Ectodermal cell (in vitro differentiated cells): ENCODE measurements around the gene MKRN2OS.

Source experiments
- H3K27ac ChIP-seq: 2 replicates; pipeline ENCODE4 v1.7.0; 2013; ENCODE audit warnings: mild to moderate bottlenecking, low read depth, low read length; ENCODE audit not compliant: insufficient read depth, poor library complexity, severe bottlenecking
- H3K27me3 ChIP-seq: 2 replicates; pipeline ENCODE4 v1.7.0; 2013; ENCODE audit warnings: mild to moderate bottlenecking, low read length; ENCODE audit not compliant: insufficient read depth, control insufficient read depth, poor library complexity, severe bottlenecking
- H3K36me3 ChIP-seq: one replicate; pipeline ENCODE4 v1.7.0; 2013; ENCODE audit warnings: low read length; ENCODE audit not compliant: control insufficient read depth, insufficient read depth
- H3K4me1 ChIP-seq: one replicate; pipeline ENCODE4 v1.7.0; 2013; ENCODE audit warnings: low read length; ENCODE audit not compliant: control insufficient read depth, insufficient read depth
- H3K4me3 ChIP-seq: 2 replicates; pipeline ENCODE4 v1.7.0; 2013; ENCODE audit warnings: low read depth, low read length, control low read depth; ENCODE audit not compliant: insufficient read depth
- H3K9me3 ChIP-seq: 2 replicates; pipeline ENCODE4 v1.7.0; 2013; ENCODE audit warnings: mild to moderate bottlenecking, low read length, moderate library complexity; ENCODE audit not compliant: control insufficient read depth
- WGBS, 2 experiments: methylation state at CpG; one replicate each; pipeline ENCODE4 v1.1.7; 2013; ENCODE audit warnings: missing lambda C conversion rate in 2 of 2; 5-methylcytosine and 5-hydroxymethylcytosine counted together

The MKRN2OS gene

DNA sequence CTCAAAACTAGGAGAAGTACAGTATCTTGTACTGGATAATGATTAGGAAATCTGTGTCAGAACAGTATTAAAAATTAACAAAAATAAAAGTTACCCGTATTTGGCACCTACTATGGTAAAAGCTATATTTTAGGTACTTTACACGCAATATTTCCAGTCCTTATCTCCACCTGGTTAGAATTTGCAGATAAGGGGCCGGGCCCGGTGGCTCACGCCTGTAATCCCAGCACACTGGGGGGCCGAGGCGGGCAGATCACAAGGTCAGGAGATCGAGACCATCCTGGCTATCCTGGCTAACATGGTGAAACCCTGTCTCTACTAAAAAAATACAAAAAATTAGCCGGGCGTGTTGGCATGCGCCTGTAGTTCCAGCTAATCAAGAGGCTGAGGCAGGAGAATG, 28.4 kb downstream of the MKRN2OS start:
- no peak overlapping the region for H3K27ac ChIP-seq
- H3K36me3 ChIP-seq, result peaks cover 12% of the 10 kb centered on the region
- H3K4me3 ChIP-seq, result no peak overlapping the region
- no peaks in the 10 kb centered on the region for H3K27me3 ChIP-seq
- H3K9me3 ChIP-seq, result no peaks in the 10 kb centered on the region
- H3K4me1 ChIP-seq, result no peaks in the 10 kb centered on the region
- WGBS, 2 experiments, result 90 to 95% methylated on average over 11 of the region's 11 CpGs

DNA sequence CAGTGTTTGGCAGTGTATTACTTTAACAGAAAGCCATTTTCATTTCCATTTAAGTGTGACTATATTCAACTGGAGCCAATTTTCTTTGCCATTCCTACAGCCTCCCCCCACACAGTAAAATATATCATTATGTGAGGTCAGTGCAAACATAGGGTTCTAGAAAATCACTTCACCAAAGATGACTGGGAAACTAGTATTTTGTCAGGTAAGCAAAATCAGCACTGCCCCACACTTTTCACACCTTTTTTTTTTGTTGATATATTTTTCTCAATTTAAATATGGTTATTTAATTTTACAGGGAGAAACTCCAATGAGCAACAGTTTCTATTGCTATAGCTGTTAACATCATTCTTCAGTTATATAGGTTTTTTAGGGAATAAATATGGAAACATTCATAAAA, 29.7 kb downstream of the MKRN2OS start:
- Histone ChIP-seq H3K4me1 (no peaks in the 10 kb centered on the region), H3K27me3 (no peaks in the 10 kb centered on the region), H3K36me3 (peaks cover 4% of the 10 kb centered on the region), H3K27ac (no peak overlapping the region), H3K9me3 (no peaks in the 10 kb centered on the region), H3K4me3 (no peak overlapping the region)

DNA sequence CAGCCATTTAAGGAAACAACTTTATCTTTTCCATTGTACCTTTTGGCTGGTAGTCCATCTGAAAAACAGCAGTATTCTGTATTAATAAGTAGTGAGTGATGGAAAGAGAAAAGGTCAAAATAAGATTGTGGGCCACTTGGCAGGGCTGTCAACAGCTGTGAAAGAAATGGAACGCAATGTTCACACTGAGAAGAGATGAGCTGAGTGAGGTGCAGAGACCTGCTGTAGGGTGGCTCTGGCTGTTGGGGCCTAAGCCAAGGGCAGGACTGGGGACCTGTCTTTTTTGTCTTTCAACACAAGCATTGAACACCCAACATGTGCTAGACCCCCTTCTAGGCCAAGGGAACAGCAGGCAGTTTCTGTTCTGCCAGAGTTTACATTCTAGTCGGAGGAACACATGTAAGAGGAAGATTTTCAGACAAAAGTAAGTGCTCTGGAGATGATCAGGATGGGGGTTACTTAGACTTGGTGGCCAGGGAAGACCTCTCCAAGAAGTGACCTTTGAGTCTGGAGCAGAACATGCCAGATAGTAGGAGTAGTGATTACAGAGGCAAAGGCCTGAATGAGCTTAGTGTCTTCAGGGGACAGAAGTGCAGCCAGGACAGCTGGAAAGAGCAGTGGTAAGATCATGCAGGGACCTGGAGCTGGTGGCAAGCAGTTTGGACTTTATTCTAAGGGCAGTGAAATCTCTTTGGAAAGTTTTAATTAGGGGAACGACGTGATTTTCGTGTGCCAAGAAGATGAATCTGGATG, 31.4 kb downstream of the MKRN2OS start:
- H3K36me3 ChIP-seq, result peaks cover 3% of the 10 kb centered on the region
- 93 to 97% methylated on average over 5 of the region's 5 CpGs for WGBS, 2 experiments
- no peaks in the 10 kb centered on the region for H3K4me1 ChIP-seq
- no peaks in the 10 kb centered on the region for H3K27me3 ChIP-seq
- no peaks in the 10 kb centered on the region for H3K9me3 ChIP-seq
- no peak overlapping the region for H3K4me3 ChIP-seq
- no peak overlapping the region for H3K27ac ChIP-seq

DNA sequence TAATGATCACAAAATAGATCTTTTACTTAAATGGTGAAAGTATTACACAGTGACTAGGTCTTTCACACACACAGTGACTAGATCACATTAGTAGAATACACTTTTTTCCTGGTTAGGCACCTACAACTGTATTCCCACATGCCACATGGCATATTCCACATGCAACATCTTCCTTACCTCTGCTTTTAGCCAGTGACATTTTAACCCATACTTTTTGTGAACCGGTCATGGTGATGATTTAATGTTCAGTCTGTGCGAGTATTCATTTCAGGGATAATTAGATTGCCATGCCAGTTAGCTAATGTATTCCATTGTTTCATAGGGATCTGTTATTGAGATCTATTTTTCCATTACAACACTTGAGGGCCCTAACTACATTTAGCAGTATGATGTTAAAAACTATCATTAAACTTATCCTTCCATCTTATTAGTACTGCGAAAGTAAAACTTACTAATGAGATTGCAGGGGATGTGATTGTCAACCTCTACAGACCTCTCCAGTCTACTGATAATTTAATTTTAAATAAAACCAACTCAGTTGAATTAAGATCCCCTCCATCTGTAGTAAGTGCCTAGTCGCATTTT, 32.7 kb downstream of the MKRN2OS start:
- H3K36me3 ChIP-seq, result peaks cover 3% of the 10 kb centered on the region
- H3K27me3 ChIP-seq, result no peaks in the 10 kb centered on the region
- no peaks in the 10 kb centered on the region for H3K9me3 ChIP-seq
- 95 to 97% methylated on average over 2 to 4 of the region's 4 CpGs for WGBS, 2 experiments
- no peak overlapping the region for H3K27ac ChIP-seq
- no peaks in the 10 kb centered on the region for H3K4me1 ChIP-seq
- H3K4me3 ChIP-seq, result no peak overlapping the region

DNA sequence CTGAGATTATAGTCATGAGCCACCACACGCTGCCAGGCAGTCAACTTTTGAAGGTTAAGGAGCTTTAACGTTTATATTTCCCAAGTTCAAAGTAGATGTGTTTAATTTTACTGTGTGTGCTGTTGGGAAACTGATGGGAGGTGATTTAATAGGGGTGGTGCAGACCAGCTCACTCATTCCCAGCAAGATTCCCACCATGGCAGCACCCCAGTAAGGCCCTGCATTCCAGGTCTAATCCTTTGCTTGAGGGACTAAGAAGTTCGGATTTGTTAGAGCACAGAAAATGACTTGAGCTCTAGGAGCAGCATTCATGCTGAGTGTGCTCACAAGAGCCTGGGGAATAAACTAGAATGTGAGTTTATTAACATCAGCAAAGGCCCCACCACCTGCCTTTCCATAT, 35.8 kb downstream of the MKRN2OS start:
- Histone ChIP-seq H3K27ac (no peak overlapping the region), H3K27me3 (no peaks in the 10 kb centered on the region), H3K9me3 (no peaks in the 10 kb centered on the region), H3K36me3 (peaks cover 4% of the 10 kb centered on the region), H3K4me3 (no peak overlapping the region), H3K4me1 (no peaks in the 10 kb centered on the region)
- WGBS, 2 experiments, result 90 to 91% methylated on average over 3 of the region's 3 CpGs

DNA sequence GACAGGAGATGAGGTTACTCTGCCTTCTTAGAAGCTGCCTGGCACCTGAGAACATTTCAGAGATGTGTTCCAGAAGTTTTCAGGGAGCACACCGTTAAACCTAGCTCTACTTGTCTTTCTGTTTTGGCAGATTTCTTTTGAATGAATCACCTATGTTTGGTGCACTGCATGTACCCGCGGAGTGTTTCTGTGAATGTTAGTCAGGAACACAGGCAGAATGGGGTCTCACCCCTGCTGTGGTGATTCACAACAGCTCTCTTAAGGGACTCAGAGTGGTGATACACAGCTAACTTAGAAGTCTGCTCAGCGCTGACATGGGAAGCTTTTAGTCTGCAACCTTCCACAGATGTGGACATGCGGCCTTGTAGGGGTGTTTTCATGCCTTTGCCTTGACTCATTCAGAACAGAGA, 37.0 kb downstream of the MKRN2OS start:
- no peaks in the 10 kb centered on the region for H3K27me3 ChIP-seq
- H3K27ac ChIP-seq, result no peak overlapping the region
- peaks cover 4% of the 10 kb centered on the region for H3K36me3 ChIP-seq
- H3K9me3 ChIP-seq, result no peaks in the 10 kb centered on the region
- WGBS, 2 experiments, result 79 to 87% methylated on average over 5 of the region's 5 CpGs
- H3K4me1 ChIP-seq, result no peaks in the 10 kb centered on the region
- H3K4me3 ChIP-seq, result no peak overlapping the region

DNA sequence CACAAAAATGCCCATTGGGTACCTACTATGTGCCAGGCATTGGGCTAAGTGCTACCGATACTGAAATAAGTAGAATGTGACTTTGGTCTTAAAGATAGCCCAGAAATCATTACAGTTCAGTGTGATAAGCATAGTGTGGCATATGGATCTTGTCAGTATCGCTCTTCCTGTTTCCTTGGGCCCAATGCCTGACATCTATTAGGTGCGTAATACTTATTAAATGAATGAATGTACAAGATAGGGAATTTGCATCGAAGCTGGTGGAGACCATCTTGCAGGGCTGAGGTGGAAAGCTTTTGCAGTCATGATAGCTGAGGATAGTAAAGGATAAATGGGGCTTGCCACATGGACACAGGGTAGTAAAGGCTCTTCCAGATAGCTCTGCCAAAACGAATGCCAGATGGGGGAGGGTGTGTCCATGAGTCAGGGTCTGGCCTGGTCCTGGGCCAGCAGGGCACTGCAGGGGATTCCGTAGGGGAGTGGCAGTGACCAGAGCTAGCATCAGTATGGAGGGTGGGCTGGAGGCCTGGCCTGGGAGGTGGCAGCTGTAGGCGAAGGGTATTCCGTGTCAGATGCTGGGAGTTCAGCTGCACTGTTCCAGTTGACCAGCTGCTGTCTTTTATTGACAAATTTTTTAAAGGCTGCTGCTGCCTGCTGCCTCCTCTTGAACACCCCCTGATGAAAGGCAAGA, 37.6 kb downstream of the MKRN2OS start:
- no peaks in the 10 kb centered on the region for H3K27me3 ChIP-seq
- no peak overlapping the region for H3K27ac ChIP-seq
- peaks cover 4% of the 10 kb centered on the region for H3K36me3 ChIP-seq
- H3K4me3 ChIP-seq, result no peak overlapping the region
- 84 to 89% methylated on average over 8 of the region's 8 CpGs for WGBS, 2 experiments
- H3K4me1 ChIP-seq, result no peaks in the 10 kb centered on the region
- H3K9me3 ChIP-seq, result no peaks in the 10 kb centered on the region

DNA sequence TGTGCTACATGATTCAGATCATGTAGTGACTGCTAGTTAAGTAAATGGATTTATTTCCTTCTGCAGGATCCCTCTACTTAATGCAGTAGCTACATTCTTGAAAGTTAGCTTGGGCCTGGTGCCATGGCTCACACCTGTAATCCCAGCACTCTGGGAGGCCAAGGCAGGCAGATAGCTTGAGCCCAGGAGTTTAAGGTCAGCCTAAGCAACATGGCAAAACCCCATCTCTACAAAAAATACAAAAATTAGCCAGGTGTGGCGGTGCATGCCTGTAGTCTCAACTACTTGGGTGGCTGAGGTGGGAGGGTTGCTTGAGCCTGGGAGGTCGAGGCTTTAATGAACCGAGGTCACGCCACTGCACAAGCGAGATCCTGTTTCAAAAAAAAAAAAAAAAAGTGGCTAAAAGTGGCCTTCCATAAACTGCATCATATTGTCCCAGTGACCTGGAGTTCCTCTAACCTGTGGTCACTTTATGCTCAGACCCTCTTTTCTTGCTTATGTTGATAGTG, 39.0 kb downstream of the MKRN2OS start:
- no peaks in the 10 kb centered on the region for H3K27me3 ChIP-seq
- no peak overlapping the region for H3K4me3 ChIP-seq
- peaks cover 4% of the 10 kb centered on the region for H3K36me3 ChIP-seq
- no peak overlapping the region for H3K27ac ChIP-seq
- 94 to 95% methylated on average over 5 of the region's 5 CpGs for WGBS, 2 experiments
- no peaks in the 10 kb centered on the region for H3K9me3 ChIP-seq
- no peaks in the 10 kb centered on the region for H3K4me1 ChIP-seq

DNA sequence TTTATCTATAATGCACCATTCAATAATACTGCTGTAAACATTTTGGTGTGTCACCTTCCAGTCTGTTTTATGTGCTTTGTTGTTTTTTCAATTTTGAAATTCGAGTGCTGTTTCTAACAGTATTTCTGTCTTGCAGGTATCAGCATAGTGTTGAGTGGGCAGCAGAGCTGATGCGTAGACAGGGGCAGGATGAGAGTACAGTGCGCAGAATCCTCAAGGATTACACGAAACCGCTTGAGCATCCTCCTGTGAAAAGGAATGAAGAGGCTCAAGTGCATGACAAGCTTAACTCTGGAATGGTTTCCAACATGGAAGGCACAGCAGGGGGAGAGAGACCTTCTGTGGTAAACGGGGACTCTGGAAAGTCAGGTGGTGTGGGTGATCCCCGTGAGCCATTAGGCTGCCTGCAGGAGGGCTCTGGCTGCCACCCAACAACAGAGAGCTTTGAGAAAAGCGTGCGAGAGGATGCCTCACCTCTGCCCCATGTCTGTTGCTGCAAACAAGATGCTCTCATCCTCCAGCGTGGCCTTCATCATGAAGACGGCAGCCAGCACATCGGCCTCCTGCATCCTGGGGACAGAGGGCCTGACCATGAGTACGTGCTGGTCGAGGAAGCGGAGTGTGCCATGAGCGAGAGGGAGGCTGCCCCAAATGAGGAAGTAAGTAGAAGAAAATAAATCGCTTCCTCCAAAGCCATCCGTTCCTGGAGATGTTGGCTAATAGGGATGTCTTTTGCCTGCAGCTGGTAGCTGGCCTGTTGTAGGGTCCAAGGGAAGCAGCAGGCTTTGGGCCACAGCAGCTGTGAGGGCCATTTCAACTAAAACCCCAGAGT, 42.0 kb downstream of the MKRN2OS start:
- no peaks in the 10 kb centered on the region for H3K27me3 ChIP-seq
- H3K4me3 ChIP-seq, result no peak overlapping the region
- WGBS, 2 experiments, result 95% methylated on average over 18 of the region's 18 CpGs
- H3K36me3 ChIP-seq, result peaks cover 15% of the 10 kb centered on the region
- H3K4me1 ChIP-seq, result no peaks in the 10 kb centered on the region
- H3K9me3 ChIP-seq, result no peaks in the 10 kb centered on the region
- H3K27ac ChIP-seq, result no peak overlapping the region
